ENCODE measurements around the gene PLA2G2E. TPM values are rescaled to one million over a fixed set of nuclear protein-coding genes. Genes with fewer than 3 reads are reported as not detected.
"Not testable (repeated sequence)": the region's sequence is repeated elsewhere in the genome, so short reads cannot be mapped to it uniquely, and the experiment has no call there.

The PLA2G2E gene
- total RNA-seq, 1 donor from 2014 or later, result not detected

DNA sequence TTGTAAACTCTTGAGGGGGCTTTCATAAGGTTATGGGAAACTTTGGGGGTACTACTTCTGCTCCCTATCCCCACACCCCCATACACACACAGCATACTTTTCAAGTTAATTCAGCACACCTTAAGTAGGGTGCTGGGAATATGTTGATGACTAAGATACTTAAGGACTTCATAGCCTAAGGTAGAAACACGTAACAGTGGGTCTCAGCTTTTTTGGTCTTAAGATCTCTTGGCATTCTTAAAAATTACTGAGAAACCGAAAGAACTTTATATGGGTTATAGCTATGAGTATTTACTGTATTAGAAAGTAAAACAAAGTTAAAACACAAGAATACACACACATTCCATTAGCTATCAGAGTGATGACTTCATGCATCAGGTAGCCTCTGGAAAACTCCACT is 39.1 kb downstream of the PLA2G2E start:
- DNase-seq (ENCODE audit: low read depth in 2 of 2), result no peak

GRCh38 chr1:19882111-19883071 is 41.0 kb downstream of the PLA2G2E start, which contains the start of gene OTUD3:
Gene OTUD3, plus strand, starts transcription at chr1:19882395. Its CDS starts 119 bp downstream, at chr1:19882514.
- DNase-seq (ENCODE audit: low read depth in 2 of 2), result peak; percentile 95 to 98

GRCh38 chr1:19880841-19881240 is 42.6 kb downstream of the PLA2G2E start:
- DNase-seq (ENCODE audit: low read depth in 2 of 2), result not testable (repeated sequence)

DNA sequence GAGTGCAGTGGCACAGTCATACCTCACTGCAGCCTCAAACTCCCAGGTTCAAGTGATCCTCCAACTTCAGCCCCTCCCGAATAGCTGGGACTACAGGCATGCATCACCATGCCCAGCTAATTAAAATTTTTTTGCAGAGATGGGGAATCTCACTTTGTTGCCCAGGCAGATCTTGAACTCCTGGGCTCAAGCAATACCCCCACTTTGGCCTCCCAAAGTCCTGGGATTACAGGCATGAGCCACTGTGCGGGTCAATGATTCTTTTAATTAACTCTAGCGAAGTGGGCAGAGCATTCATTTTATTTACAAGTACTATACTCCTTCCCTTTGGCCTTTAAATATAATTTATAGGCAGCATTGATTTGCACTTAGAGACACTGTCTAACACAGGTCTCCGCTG is 43.8 kb downstream of the PLA2G2E start:
- DNase-seq (ENCODE audit: low read depth in 2 of 2), result no peak

GRCh38 chr1:19879227-19879626 is 44.2 kb downstream of the PLA2G2E start:
- no peak for DNase-seq (ENCODE audit: low read depth in 2 of 2)

GRCh38 chr1:19878637-19878985 is 44.8 kb downstream of the PLA2G2E start:
- no peak for DNase-seq (ENCODE audit: low read depth in 2 of 2)

DNA sequence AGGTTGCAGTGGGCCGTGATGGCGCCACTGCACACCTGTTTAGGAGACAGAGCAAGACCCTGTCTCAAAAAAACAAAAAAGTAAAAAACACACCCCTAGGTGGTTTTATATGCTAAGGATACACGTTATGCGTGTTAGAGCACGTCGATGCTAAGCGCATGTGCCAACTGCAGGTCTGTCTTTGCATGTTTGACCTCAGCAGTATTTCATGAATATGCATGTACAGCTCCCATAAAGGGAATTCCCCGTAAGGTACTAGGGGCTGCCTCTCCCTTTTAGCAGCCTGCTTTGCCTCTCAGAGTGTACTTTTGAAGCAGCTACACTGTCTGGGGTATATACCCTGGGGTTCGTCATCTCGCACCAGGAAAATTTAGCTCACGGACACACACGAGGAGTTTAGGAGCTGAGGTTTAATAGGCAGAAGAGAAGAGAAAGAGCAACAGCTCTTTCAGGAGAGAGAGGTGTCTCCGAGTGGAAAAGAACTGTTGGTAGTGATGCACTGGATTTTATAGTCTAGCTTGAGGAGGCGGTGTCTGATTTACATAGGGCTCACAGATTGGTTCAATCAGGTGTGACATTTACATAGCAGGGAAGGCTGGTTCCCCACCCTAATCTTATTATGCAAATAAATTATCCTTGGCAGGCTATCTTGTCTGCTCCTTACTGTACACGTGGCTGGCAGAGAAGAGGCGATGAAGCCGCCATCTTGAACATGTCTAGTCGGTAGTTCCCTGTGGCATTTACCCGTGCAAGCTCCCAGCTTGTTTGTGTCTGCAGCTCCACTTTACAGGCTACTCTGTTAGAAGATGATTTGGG is 45.4 kb downstream of the PLA2G2E start:
- DNase-seq (ENCODE audit: low read depth in 2 of 2), result no peak

- no peak for DNase-seq (ENCODE audit: low read depth in 2 of 2)
Observed at GRCh38 chr1:19877181-19877750, 46.2 kb downstream of the PLA2G2E start.

DNA sequence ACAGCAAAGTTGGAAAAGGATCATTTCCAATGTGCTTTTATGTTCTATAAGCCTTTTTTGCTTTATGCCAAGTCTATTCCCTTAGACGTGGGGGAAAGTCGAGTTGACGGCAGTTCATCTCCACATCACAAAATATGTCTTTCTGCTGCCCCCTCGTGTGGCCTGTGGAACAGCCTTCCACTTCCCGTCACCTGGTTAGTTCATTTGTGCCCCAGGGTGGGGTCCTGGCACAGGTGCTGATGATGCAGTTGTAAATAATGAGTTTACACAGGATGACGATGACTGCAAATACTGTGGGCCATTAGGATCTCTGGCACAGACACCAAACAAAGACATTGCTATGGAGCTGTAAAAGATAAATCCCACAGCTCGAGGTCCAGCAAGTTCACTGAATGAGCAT is 51.2 kb downstream of the PLA2G2E start:
- no peak for DNase-seq (ENCODE audit: low read depth in 2 of 2)

Other genes starting within 250 kb of the PLA2G2E start
- 6.7 and 9.6 TPM in 2 replicates for gene TMCO4, start 123.7 kb downstream of the PLA2G2E start, total RNA-seq
- not detected in 2 replicates for gene RNF186, start 108.3 kb downstream of the PLA2G2E start, total RNA-seq
- 2.2 and 2.4 TPM in 2 replicates for gene OTUD3, start 41.2 kb downstream of the PLA2G2E start, total RNA-seq
- not detected in 2 replicates for gene PLA2G2A, start 56.0 kb upstream of the PLA2G2E start, total RNA-seq
- gene PLA2G5, start 146.6 kb upstream of the PLA2G2E start, total RNA-seq, result under 0.01 and 0.25 TPM in 2 replicates
- not detected in 2 replicates for gene PLA2G2D, start 195.9 kb upstream of the PLA2G2E start, total RNA-seq
- gene PLA2G2F, start 215.7 kb upstream of the PLA2G2E start, total RNA-seq, result not detected in 2 replicates